Mesothelial cell of epicardium (in vitro differentiated cells): ENCODE data around the gene WDR7. TPM values are rescaled to one million over a fixed set of nuclear protein-coding genes. Genes with fewer than 3 reads are reported as not detected.

ENCODE experiments used
- DNase-seq, 2 experiments: peaks; one replicate each; pipeline ENCODE4 v3.0.0; 2021; ENCODE audit warnings: low spot score in 2 of 2; ENCODE audit not compliant: unreplicated experiment in 2 of 2
- H3K27ac Mint-ChIP-seq: 2 replicates; pipeline ENCODE4 v1.8.0; 2021; ENCODE audit warnings: mixed read lengths
- H3K27me3 Mint-ChIP-seq: 2 replicates; pipeline ENCODE4 v1.8.0; 2021; ENCODE audit warnings: low read depth, mixed read lengths
- H3K36me3 Mint-ChIP-seq: 2 replicates; pipeline ENCODE4 v1.8.0; 2021; ENCODE audit warnings: mixed read lengths
- H3K4me1 Mint-ChIP-seq: 2 replicates; pipeline ENCODE4 v1.8.0; 2021; ENCODE audit warnings: mixed read lengths
- H3K4me3 Mint-ChIP-seq: 2 replicates; pipeline ENCODE4 v1.8.0; 2021; ENCODE audit warnings: mild to moderate bottlenecking, moderate library complexity, mixed read lengths
- H3K9me3 Mint-ChIP-seq: 2 replicates; pipeline ENCODE4 v1.8.0; 2021; ENCODE audit warnings: mixed read lengths
- total RNA-seq: library from RNA; stranded (reverse); gene quantifications from 3 replicates; pipeline ENCODE4 v1.2.1, GENCODE V29; 2021
- TF ChIP-seq, protein P1 (sequence below): fragments of 200-600 bp; sonication (generic); IDR thresholded peaks from one replicate; pipeline ENCODE4 v1.5.0; 2021; ENCODE audit warnings: antibody characterized with exemption; ENCODE audit not compliant: unreplicated experiment

WDR7 gene
- total RNA-seq, 1 donor from 2014 or later: 28.0 TPM

DNA sequence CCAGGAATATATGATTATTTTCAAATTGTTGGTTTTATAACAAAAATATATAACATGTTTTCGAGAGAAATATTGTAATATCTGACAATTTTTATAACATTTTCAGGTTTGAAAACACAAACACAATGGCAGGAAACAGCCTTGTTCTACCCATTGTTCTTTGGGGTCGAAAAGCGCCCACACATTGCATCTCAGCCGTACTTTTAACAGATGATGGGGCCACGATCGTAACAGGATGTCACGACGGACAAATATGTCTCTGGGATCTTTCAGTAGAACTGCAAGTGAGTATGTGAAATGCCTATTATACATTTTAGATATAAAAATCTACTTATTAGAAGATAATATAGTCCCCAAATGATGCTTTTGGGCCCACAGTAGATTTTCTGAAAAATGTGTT is 21.2 kb downstream of the WDR7 start:
- no peaks in the 10 kb centered on the region for H3K9me3 Mint-ChIP-seq

DNA sequence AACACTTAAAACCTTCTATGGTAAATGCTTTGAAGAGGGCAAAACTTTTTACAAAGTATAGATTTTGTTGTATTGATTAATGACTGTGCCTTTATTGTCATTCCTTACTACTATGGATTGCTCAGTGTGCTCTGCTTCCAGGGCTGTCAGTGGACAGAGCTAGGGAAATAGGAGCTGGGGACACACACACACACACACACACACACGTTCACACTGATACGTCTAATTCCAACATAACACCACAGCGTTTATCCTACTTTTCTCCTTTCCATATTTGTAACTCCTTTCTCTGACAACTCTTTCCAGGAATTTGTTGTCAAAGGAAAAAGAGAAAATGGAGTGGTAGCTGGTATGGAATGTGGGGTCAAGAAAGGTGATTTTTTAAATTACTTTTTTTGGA is 21.8 kb downstream of the WDR7 start:
- TF ChIP-seq, protein P1, sequence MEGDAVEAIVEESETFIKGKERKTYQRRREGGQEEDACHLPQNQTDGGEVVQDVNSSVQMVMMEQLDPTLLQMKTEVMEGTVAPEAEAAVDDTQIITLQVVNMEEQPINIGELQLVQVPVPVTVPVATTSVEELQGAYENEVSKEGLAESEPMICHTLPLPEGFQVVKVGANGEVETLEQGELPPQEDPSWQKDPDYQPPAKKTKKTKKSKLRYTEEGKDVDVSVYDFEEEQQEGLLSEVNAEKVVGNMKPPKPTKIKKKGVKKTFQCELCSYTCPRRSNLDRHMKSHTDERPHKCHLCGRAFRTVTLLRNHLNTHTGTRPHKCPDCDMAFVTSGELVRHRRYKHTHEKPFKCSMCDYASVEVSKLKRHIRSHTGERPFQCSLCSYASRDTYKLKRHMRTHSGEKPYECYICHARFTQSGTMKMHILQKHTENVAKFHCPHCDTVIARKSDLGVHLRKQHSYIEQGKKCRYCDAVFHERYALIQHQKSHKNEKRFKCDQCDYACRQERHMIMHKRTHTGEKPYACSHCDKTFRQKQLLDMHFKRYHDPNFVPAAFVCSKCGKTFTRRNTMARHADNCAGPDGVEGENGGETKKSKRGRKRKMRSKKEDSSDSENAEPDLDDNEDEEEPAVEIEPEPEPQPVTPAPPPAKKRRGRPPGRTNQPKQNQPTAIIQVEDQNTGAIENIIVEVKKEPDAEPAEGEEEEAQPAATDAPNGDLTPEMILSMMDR: no peak
- Mint-ChIP-seq H3K27me3 (no peaks in the 10 kb centered on the region), H3K27ac (no peak overlapping the region), H3K36me3 (peaks cover 14% of the 10 kb centered on the region), H3K4me3 (no peak overlapping the region), H3K4me1 (no peaks in the 10 kb centered on the region), H3K9me3 (peaks cover 5% of the 10 kb centered on the region)
- no peak for DNase-seq

More for the DNA sequence above, 21.2 kb downstream of the WDR7 start:
- peaks cover 8% of the 10 kb centered on the region for H3K36me3 Mint-ChIP-seq
- TF ChIP-seq, protein P1: no peak
- no peaks in the 10 kb centered on the region for H3K27me3 Mint-ChIP-seq
- no peak overlapping the region for H3K4me3 Mint-ChIP-seq
- no peak for DNase-seq
- H3K27ac Mint-ChIP-seq: no peak overlapping the region
- H3K4me1 Mint-ChIP-seq: no peaks in the 10 kb centered on the region

DNA sequence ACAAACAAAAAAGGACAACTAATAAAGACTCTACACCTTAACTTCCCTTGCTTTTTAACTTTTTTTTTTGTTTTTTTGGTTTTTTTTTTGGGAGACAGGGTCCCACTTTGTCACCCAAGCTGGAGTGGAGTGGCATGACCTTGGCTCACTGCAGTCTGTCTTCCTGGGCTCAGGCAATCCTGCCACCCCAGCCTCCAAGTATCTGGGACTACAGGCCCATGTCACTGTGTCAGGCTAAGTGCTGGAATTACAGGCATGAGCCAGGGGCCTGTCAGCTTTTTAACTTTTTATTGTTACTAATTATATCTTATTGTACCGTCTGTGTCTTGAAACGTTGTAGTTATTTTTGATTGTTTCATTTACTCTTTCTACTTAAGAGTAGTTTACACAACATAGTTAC is 25.5 kb downstream of the WDR7 start:
- Mint-ChIP-seq H3K4me1 (no peaks in the 10 kb centered on the region), H3K9me3 (peaks cover 9% of the 10 kb centered on the region), H3K4me3 (no peak overlapping the region), H3K27ac (no peak overlapping the region), H3K36me3 (peaks cover 16% of the 10 kb centered on the region), H3K27me3 (no peaks in the 10 kb centered on the region)
- DNase-seq: no peak
- TF ChIP-seq, protein P1: no peak

DNA sequence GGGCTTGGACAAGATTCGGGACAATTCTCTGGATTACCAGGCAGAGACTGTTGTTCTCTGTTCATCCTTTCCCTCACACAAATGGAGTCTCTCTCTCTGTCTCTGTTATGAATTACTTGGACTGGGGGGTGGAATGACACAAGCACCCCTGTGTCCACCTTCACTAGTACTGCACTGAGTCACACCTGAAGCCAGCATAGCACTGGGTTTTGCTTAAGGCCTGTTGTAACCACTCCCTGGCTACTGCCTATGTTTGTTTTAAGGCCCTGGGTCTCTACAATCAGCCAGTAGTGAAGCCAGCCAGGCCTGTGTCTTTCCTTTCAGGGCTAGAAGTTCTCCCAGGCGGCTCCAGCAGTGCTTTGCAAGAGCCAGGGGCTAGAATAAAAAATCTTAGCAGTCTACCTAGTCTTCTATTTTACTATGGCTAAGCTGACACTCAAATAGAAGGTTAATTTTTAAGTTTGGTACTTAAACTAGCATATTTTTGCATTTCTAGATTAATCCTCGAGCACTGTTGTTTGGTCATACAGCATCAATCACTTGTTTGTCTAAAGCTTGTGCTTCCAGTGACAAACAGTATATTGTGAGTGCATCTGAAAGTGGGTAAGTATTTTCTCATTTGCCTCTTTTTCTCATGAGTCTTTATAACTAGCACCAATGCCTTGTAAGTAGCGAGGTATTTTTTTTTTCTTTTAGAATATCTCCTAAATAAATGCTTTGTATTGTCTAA is 27.8 kb downstream of the WDR7 start:
- Mint-ChIP-seq H3K9me3 (peaks cover 9% of the 10 kb centered on the region), H3K27ac (no peak overlapping the region), H3K36me3 (peaks cover 21% of the 10 kb centered on the region), H3K4me1 (no peaks in the 10 kb centered on the region), H3K4me3 (no peak overlapping the region), H3K27me3 (no peaks in the 10 kb centered on the region)
- TF ChIP-seq, protein P1: no peak
- DNase-seq: no peak

DNA sequence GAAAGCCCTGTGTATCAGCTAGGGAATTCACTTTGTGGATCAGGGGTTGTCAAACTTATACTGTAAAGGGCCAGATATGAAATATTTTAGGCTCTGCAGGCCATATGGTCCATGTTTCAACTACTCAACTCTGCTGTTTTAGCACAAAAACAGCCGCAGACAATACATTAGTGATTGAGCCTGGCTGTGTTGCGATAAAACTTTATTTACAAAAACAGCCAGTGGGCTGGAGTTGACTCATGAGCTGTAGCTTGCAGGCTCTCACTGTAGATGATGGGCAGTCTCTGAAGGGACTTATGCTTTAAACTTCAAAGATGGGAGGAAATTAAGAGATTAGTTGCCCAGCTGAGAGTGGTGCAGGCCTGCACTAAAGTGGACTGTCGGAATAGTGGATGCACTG is 33.1 kb downstream of the WDR7 start:
- DNase-seq: no peak
- Mint-ChIP-seq H3K27ac (no peak overlapping the region), H3K9me3 (no peaks in the 10 kb centered on the region), H3K36me3 (peaks cover 8% of the 10 kb centered on the region), H3K4me1 (no peaks in the 10 kb centered on the region), H3K4me3 (no peak overlapping the region), H3K27me3 (no peaks in the 10 kb centered on the region)
- TF ChIP-seq, protein P1: no peak
